VCaP (cell line): Measurements from ENCODE around the gene VILL.

Experiments used
- H3K27ac ChIP-seq: fragments of 450-650 bp; 2 replicates; pipeline ENCODE4 v1.5.1; 2017
- TF ChIP-seq, protein P1 (sequence below): fragments of 450-650 bp; conservative IDR thresholded peaks from 2 replicates; pipeline ENCODE4 v1.5.1; 2017; ENCODE audit warnings: mild to moderate bottlenecking, moderate library complexity

Gene VILL

DNA sequence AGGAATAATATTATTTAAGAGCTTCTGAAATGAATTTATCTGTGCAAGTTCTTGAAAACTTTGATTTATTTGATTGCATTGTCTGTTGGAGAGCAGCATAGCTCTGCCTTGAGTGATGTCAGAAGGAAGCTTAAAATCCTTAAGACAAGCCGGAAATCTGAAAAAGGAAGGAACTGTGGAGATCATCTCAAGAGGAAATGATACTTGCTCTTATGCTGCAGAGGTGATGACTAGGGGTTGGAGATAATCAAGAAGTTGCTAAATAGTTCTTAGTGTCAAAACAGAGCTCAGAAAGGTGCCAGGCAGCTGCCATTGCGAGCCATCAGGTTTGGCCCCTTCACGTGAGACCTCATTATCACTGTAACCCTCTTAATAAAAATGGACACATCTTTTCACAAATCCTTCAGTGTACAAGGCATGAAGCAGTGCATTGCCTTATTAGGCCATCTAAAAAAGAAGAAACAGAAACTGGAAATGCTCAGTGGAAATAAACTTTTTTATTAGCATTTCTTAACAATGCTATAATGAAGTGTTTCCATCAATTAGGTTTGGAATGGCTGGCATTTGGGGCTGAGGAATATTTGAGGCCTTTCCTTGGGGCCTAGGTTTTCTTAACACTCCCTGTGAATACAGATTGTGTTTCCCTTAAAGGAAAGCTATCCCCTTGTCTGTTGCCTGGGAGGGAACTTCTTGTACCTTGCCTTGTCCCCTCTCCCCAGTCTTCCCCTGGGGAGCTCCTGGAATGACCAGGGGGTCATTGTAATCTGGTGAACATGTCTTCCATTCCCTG lies 34.5 kb upstream of the VILL start:
- peak overlapping the region; percentile 56 for H3K27ac ChIP-seq
- TF ChIP-seq, protein P1, sequence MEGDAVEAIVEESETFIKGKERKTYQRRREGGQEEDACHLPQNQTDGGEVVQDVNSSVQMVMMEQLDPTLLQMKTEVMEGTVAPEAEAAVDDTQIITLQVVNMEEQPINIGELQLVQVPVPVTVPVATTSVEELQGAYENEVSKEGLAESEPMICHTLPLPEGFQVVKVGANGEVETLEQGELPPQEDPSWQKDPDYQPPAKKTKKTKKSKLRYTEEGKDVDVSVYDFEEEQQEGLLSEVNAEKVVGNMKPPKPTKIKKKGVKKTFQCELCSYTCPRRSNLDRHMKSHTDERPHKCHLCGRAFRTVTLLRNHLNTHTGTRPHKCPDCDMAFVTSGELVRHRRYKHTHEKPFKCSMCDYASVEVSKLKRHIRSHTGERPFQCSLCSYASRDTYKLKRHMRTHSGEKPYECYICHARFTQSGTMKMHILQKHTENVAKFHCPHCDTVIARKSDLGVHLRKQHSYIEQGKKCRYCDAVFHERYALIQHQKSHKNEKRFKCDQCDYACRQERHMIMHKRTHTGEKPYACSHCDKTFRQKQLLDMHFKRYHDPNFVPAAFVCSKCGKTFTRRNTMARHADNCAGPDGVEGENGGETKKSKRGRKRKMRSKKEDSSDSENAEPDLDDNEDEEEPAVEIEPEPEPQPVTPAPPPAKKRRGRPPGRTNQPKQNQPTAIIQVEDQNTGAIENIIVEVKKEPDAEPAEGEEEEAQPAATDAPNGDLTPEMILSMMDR = no peak

DNA sequence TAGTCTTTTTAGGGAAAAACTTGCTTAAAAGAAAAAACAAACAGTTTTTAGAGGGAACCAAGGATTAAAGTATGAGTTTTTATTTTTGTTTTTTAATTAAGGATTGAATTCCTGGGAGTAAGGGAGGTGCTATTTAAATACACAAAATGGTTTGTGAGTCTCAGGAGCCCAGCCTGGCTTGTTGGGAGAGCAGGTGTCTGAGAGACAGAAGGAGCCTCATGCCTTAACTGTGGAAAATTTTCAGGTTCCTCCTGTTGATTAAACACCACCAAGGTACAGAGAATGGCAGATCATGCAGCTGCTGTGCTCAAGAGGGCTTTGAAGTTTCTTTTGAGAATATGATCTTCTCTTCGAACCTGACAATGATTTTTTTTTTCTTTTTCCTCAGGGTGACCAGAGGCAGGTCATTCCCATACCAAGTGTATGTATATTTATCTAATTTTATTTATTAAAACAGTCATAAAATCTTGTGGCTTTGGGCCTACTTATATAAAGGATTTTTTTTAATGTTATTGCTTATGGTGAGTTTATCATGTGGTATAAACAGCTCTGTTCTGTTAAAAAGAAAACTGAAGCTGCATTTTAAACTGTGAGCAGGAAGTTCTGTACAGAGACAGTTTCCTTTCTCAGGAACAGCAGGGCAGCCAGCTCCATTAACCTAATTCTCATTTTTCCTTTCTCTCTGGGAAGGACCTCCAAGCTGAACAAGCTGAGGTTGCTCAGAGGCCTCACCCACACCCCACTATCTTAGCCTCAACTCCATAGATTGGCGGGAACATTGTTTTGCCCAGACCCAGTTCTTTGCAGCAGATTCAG lies 33.7 kb upstream of the VILL start:
- H3K27ac ChIP-seq = peak overlapping the region; percentile 56
- TF ChIP-seq, protein P1 = no peak

GRCh38 chr3:37957539-37957936 lies 33.0 kb upstream of the VILL start:
- H3K27ac ChIP-seq = peak overlapping the region; percentile 56
- TF ChIP-seq, protein P1 = no peak

- TF ChIP-seq, protein P1 = no peak
- peak overlapping the region; percentile 91 for H3K27ac ChIP-seq
Observed at GRCh38 chr3:37961622-37962431, 28.8 kb upstream of the VILL start.

- TF ChIP-seq, protein P1 = no peak
- H3K27ac ChIP-seq = peak overlapping the region; percentile 91
Observed at GRCh38 chr3:37963016-37963415, 27.6 kb upstream of the VILL start.

- TF ChIP-seq, protein P1 = peak; percentile 19; the same call in 1 of the 2 replicates
- H3K27ac ChIP-seq = peak overlapping the region; percentile 91
Observed at GRCh38 chr3:37963635-37964034, 27.0 kb upstream of the VILL start.

GRCh38 chr3:37964146-37964545 lies 26.4 kb upstream of the VILL start:
- TF ChIP-seq, protein P1 = no peak
- peak overlapping the region; percentile 91 for H3K27ac ChIP-seq
